K562 (cell line): ENCODE data around the gene MDM4. TPM values are rescaled to one million over a fixed set of nuclear protein-coding genes. Genes with fewer than 3 reads are reported as not detected.

Experiments
- CBFA2T2 ChIP-seq: fragments of 450-650 bp; conservative IDR thresholded peaks from 2 replicates; pipeline ENCODE4 v1.6.1; 2017; ENCODE audit warnings: mild to moderate bottlenecking
- CTBP1 ChIP-seq: fragments of 450-650 bp; IDR thresholded peaks from 2 replicates; pipeline ENCODE4 v1.6.1; 2016; ENCODE audit warnings: borderline replicate concordance
- FOXP1 ChIP-seq: sonication (generic); formaldehyde crosslinking; IDR thresholded peaks from 2 replicates; pipeline ENCODE4 v1.8.0; 2022; ENCODE audit warnings: mild to moderate bottlenecking, missing genetic modification reagents
- FUS ChIP-seq: fragments of 200-400 bp; formaldehyde crosslinking; optimal IDR thresholded peaks from 2 replicates; pipeline ENCODE3; 2017; ENCODE audit warnings: low read depth, low read length
- GATAD2A ChIP-seq: fragments of 450-650 bp; IDR thresholded peaks from 2 replicates; pipeline ENCODE4 v1.6.1; 2017
- HDAC1 ChIP-seq, 2 experiments: fragments of 450-650 bp; IDR thresholded peaks; 2 replicates each; pipeline ENCODE4 v1.6.1; 2016 to 2017; ENCODE audit warnings: inconsistent platforms in 1 of 2, mild to moderate bottlenecking in 1 of 2, moderate library complexity in 1 of 2
- MCM7 ChIP-seq, 2 experiments: fragments of 450-650 bp; IDR thresholded peaks; 2 replicates each; pipeline ENCODE4 v1.6.1; 2016 to 2018
- MEF2A ChIP-seq: IDR thresholded peaks from 2 replicates; pipeline ENCODE4 v1.6.1; 2011; ENCODE audit warnings: low read depth, mild to moderate bottlenecking, low read length, moderate library complexity; ENCODE audit not compliant: control insufficient read depth
- SRSF3 ChIP-seq: fragments of 200-400 bp; formaldehyde crosslinking; IDR thresholded peaks from 2 replicates; pipeline ENCODE4 v1.6.1; 2016; ENCODE audit warnings: mild to moderate bottlenecking, low read length, moderate library complexity; ENCODE audit not compliant: insufficient read depth
- U2AF1 ChIP-seq: fragments of 200-400 bp; formaldehyde crosslinking; optimal IDR thresholded peaks from 2 replicates; pipeline ENCODE3; 2017; ENCODE audit warnings: mild to moderate bottlenecking, low read depth, low read length, moderate library complexity
- XRCC4 ChIP-seq: IDR thresholded peaks from one replicate; pipeline ENCODE4 v1.6.1; 2011; ENCODE audit not compliant: insufficient read depth, insufficient read length; ENCODE audit errors: extremely low read depth
- ZBTB17 ChIP-seq: fragments of 450-650 bp; formaldehyde crosslinking; IDR thresholded peaks from 2 replicates; pipeline ENCODE4 v1.4.0; 2020; ENCODE audit warnings: mild to moderate bottlenecking
- ZNF253 ChIP-seq: fragments of 250-450 bp; sonication (Bioruptor Pico); conservative IDR thresholded peaks from 2 replicates; pipeline ENCODE4 v1.6.1; 2021; ENCODE audit warnings: mild to moderate bottlenecking
- ZNF589 ChIP-seq: fragments of 200-800 bp; sonication (Bioruptor generic); IDR thresholded peaks from 2 replicates; pipeline ENCODE4 v1.6.1; 2016; ENCODE audit warnings: low read depth, missing genetic modification characterization, missing compliant biosample characterization
- polyA plus RNA-seq, 8 experiments: library from polyadenylated mRNA; depleted of rRNA in 4 of 8; stranded (reverse) in 5 of 8; unstranded in 3 of 8; fragments of >200 nt; fragmentation: Nextera tagmentation in 2 of 8; fragmentation: Illumina TruSeq in 1 of 8; extraction: Ambion mirVana in 2 of 8; extraction: Trizol in 1 of 8; gene quantifications; 2 replicates each; pipeline versions ENCODE4 v1.2.1 to v1.2.3, GENCODE V29; 2011 to 2014; ENCODE audit warnings: inconsistent platforms in 1 of 8, missing spikeins in 1 of 8
- total RNA-seq, 7 experiments: library from RNA; depleted of rRNA in 6 of 7; stranded (reverse); fragments of >200 nt in 6 of 7; fragmentation: Illumina TruSeq in 2 of 7; extraction: Trizol in 2 of 7; gene quantifications; 2 replicates each; pipeline versions ENCODE4 v1.2.1 to v1.2.3, GENCODE V29; 2011 to 2021; ENCODE audit warnings: low replicate concordance in 1 of 7
- TF ChIP-seq, protein P1 (sequence below): fragments of 450-650 bp; IDR thresholded peaks from 2 replicates; pipeline ENCODE4 v1.6.1; 2016; ENCODE audit warnings: antibody characterized with exemption
- TF ChIP-seq, protein P2 (sequence below): fragments of 450-650 bp; IDR thresholded peaks from 2 replicates; pipeline ENCODE4 v1.6.1; 2017; ENCODE audit warnings: antibody characterized with exemption, mild to moderate bottlenecking
- TF ChIP-seq, protein P3 (sequence below): fragments of 450-650 bp; IDR thresholded peaks from 2 replicates; pipeline ENCODE4 v1.6.1; 2016
- TF ChIP-seq, protein P4 (sequence below): sonication (generic); IDR thresholded peaks from 2 replicates; pipeline ENCODE4 v1.6.1; 2016
- TF ChIP-seq, protein P5 (sequence below): IDR thresholded peaks from 2 replicates; pipeline ENCODE4 v1.6.1; 2012; ENCODE audit warnings: low read depth, low read length, improper control_type of control experiment, borderline replicate concordance

MDM4 gene
- total and polyA plus RNA-seq, 9 of the 15 experiments (the other 6 are each of a cell fraction or from before 2014, with no cell fraction given) = 3.3 to 61.7 (median 21.2) TPM

DNA sequence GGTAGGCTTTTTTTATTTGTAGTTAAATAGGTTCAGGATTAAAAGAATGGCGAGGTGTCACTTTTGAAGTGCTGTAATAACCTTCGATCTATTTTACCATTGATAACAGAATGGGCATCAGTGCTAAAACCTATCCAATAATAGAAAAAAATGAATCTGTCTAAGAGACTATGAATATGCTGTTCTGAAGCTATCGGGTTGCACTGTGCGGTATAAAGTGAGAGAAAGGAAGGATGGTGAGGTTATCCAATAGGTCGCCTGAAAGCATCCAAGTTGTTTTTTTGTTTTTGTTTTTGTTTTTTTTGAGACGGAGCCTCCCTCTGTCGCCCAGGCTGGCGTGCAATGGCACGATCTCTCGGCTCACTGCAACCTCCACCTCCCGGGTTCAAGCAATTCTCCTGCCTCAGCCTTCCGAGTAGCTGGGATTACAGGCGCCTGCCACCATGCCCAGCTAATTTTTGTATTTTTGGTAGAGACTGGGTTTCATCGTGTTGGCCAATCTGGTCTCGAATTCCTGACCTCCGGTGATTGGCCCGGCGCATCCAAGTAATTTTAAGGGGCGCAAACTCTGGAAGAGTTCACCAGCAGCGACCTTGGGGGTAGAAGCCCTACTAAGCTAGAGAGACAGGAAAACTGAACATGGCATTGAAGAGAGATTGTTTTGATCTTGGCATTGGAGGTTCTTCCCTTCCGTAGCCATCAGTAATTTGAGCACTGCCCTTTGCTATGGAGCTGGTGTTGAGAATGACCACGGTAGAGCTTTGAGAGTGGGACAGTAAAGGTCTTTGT, 8.7 kb upstream of the MDM4 start (continued):
- TF ChIP-seq FUS = no peak
- TF ChIP-seq XRCC4 = no peak
- TF ChIP-seq GATAD2A = peak; percentile 10; the same call in 1 of the 2 replicates
- TF ChIP-seq ZBTB17 (CRISPR knock-in tag) = no peak
- peak; percentile 33; the same call in 1 of the 2 replicates for TF ChIP-seq CTBP1
- no peak for TF ChIP-seq ZNF589 (CRISPR knock-in tag)
- TF ChIP-seq MCM7 (IDR thresholded peaks at IDR 0.05) = peak in 1 of 2 experiments; percentile 71; a peak in 1 of 4 replicates
- no peak for TF ChIP-seq FOXP1 (CRISPR knock-in tag)
- no peak for TF ChIP-seq CBFA2T2
- TF ChIP-seq, protein P1, sequence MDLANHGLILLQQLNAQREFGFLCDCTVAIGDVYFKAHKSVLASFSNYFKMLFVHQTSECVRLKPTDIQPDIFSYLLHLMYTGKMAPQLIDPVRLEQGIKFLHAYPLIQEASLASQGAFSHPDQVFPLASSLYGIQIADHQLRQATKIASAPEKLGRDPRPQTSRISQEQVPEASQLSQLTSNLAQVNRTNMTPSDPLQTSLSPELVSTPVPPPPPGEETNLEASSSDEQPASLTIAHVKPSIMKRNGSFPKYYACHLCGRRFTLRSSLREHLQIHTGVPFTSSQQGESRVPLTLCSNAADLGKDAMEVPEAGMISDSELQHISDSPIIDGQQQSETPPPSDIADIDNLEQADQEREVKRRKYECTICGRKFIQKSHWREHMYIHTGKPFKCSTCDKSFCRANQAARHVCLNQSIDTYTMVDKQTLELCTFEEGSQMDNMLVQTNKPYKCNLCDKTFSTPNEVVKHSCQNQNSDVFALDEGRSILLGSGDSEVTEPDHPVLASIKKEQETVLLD = peak; percentile 28; the same call in 1 of the 2 replicates
- TF ChIP-seq, protein P2, sequence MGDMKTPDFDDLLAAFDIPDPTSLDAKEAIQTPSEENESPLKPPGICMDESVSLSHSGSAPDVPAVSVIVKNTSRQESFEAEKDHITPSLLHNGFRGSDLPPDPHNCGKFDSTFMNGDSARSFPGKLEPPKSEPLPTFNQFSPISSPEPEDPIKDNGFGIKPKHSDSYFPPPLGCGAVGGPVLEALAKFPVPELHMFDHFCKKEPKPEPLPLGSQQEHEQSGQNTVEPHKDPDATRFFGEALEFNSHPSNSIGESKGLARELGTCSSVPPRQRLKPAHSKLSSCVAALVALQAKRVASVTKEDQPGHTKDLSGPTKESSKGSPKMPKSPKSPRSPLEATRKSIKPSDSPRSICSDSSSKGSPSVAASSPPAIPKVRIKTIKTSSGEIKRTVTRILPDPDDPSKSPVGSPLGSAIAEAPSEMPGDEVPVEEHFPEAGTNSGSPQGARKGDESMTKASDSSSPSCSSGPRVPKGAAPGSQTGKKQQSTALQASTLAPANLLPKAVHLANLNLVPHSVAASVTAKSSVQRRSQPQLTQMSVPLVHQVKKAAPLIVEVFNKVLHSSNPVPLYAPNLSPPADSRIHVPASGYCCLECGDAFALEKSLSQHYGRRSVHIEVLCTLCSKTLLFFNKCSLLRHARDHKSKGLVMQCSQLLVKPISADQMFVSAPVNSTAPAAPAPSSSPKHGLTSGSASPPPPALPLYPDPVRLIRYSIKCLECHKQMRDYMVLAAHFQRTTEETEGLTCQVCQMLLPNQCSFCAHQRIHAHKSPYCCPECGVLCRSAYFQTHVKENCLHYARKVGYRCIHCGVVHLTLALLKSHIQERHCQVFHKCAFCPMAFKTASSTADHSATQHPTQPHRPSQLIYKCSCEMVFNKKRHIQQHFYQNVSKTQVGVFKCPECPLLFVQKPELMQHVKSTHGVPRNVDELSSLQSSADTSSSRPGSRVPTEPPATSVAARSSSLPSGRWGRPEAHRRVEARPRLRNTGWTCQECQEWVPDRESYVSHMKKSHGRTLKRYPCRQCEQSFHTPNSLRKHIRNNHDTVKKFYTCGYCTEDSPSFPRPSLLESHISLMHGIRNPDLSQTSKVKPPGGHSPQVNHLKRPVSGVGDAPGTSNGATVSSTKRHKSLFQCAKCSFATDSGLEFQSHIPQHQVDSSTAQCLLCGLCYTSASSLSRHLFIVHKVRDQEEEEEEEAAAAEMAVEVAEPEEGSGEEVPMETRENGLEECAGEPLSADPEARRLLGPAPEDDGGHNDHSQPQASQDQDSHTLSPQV = no peak
- peak in 1 of 2 experiments; percentile 43; a peak in 1 of 4 replicates for TF ChIP-seq HDAC1 (IDR thresholded peaks at IDR 0.05)
- no peak for TF ChIP-seq ZNF253 (CRISPR knock-in tag)
- TF ChIP-seq, protein P3, sequence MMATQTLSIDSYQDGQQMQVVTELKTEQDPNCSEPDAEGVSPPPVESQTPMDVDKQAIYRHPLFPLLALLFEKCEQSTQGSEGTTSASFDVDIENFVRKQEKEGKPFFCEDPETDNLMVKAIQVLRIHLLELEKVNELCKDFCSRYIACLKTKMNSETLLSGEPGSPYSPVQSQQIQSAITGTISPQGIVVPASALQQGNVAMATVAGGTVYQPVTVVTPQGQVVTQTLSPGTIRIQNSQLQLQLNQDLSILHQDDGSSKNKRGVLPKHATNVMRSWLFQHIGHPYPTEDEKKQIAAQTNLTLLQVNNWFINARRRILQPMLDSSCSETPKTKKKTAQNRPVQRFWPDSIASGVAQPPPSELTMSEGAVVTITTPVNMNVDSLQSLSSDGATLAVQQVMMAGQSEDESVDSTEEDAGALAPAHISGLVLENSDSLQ = no peak
- no peak for TF ChIP-seq SRSF3
- TF ChIP-seq U2AF1 = no peak
- TF ChIP-seq MEF2A = no peak
- TF ChIP-seq, protein P4, sequence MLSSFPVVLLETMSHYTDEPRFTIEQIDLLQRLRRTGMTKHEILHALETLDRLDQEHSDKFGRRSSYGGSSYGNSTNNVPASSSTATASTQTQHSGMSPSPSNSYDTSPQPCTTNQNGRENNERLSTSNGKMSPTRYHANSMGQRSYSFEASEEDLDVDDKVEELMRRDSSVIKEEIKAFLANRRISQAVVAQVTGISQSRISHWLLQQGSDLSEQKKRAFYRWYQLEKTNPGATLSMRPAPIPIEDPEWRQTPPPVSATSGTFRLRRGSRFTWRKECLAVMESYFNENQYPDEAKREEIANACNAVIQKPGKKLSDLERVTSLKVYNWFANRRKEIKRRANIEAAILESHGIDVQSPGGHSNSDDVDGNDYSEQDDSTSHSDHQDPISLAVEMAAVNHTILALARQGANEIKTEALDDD = no peak
- TF ChIP-seq, protein P5, sequence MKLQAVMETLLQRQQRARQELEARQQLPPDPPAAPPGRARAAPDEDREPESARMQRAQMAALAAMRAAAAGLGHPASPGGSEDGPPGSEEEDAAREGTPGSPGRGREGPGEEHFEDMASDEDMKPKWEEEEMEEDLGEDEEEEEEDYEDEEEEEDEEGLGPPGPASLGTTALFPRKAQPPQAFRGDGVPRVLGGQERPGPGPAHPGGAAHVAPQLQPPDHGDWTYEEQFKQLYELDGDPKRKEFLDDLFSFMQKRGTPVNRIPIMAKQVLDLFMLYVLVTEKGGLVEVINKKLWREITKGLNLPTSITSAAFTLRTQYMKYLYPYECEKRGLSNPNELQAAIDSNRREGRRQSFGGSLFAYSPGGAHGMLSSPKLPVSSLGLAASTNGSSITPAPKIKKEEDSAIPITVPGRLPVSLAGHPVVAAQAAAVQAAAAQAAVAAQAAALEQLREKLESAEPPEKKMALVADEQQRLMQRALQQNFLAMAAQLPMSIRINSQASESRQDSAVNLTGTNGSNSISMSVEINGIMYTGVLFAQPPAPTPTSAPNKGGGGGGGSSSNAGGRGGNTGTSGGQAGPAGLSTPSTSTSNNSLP = 0 out of 2 replicates have a peak, but pooled peaks have one; percentile 50
